H1 (cell line): ENCODE data around the gene HIBCH. TPM values are rescaled to one million over a fixed set of nuclear protein-coding genes. Genes with fewer than 3 reads are reported as not detected.

ENCODE experiments used
- NANOG ChIP-seq: IDR thresholded peaks from 2 replicates; pipeline ENCODE4 v1.6.1; 2011; ENCODE audit warnings: low read length, low read depth, mild to moderate bottlenecking, inconsistent platforms; ENCODE audit not compliant: insufficient read depth, poor library complexity, severe bottlenecking
- POLR2AphosphoS5 ChIP-seq: IDR thresholded peaks from 2 replicates; pipeline ENCODE4 v1.6.1; 2011; ENCODE audit warnings: low read depth, low read length
- polyA plus RNA-seq, 7 experiments: library from polyadenylated mRNA; depleted of rRNA in 3 of 7; stranded (reverse) in 5 of 7; unstranded in 2 of 7; fragments of >200 nt in 5 of 7; fragments of 200-250 nt in 2 of 7; gene quantifications; 1 replicate in 5 of 7; 2 replicates in 1 of 7; 4 replicates in 1 of 7; pipeline versions ENCODE4 v1.2.1 to v1.2.3, GENCODE V29; 2011 to 2013; ENCODE audit warnings: missing spikeins in 2 of 7, mixed read lengths in 2 of 7
- total RNA-seq: library from RNA; stranded (reverse); fragmentation: NEBNext Ultra II Directional; extraction: Animal tissue kit (Norgen Biotek cat#: 25700); gene quantifications from 2 replicates; pipeline ENCODE4 v1.2.1, GENCODE V29; 2021
- TF ChIP-seq, protein P1 (sequence below): IDR thresholded peaks from 2 replicates; pipeline ENCODE4 v1.6.1; 2012; ENCODE audit warnings: inconsistent platforms

HIBCH gene
- total and polyA plus RNA-seq, 2 of the 8 experiments (the other 6 are each of a cell fraction or from before 2014, with no cell fraction given) = 7.5 to 31.8 TPM

GRCh38 chr2:190170673-190171072, 149.0 kb downstream of the HIBCH start (continued):
- TF ChIP-seq, protein P1, sequence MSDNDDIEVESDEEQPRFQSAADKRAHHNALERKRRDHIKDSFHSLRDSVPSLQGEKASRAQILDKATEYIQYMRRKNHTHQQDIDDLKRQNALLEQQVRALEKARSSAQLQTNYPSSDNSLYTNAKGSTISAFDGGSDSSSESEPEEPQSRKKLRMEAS = no peak
- TF ChIP-seq POLR2AphosphoS5 (no peak), NANOG (no peak)
- TF ChIP-seq, all 59 proteins: peak for 0
